ENCODE results near the gene TMEM89. TPM values are rescaled to one million over a fixed set of nuclear protein-coding genes. Genes with fewer than 3 reads are reported as not detected.

TMEM89 gene
- total and polyA plus RNA-seq, 2 of the 13 experiments (the other 11 are each of a cell fraction or from before 2014, with no cell fraction given): 0.31 to 0.59 TPM

DNA sequence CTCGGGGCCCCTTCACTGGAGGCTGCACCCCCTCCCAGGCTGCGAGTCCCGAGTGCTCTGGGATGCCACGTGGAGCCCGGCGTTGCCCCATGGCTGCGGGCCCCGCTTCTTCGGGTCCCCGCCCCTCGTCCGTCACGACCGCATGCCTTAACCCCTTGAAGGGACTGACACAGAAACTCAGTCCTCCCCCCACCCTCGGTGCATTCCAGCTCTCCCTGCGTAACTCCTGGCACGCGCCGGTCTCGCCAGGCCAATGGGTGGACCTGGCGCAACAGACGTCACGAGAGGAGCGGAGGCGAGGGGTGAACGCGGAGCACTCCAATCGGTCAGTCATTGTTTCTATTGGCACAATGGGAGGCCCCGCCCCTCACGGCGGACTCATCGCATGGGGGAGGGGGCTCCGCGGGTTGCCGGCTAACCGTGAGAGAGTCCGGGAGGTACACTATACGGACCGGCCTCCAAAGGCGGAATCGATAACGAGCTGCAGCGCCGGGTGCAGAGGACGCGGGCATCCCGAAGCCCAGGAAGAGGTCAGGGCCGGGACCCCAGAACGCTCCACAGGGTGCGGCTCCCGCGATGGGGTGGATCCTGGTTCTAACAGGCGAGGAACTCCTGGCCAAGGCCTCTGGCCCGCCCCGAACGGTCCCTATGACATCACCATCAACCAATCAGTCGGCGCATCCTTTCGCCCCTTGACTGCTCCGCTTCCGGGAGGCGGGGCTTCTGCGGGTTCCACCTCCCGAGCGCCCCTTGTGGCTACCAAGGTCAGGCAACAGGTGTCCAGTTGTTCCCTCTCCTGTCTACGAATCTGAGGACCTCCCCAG is 42.1 kb upstream of the TMEM89 start (continued):
- TF ChIP-seq ZBTB39 (CRISPR knock-in tag; IDR thresholded peaks at IDR 0.05): 0 out of 2 replicates have a peak, but pooled peaks have one; percentile 42
- no peak for TF ChIP-seq ZSCAN30 (CRISPR knock-in tag; IDR thresholded peaks at IDR 0.05)
- TF ChIP-seq CHD4 (IDR thresholded peaks at IDR 0.05; ENCODE audit: borderline replicate concordance, low read length): peak; percentile 39; the same call in 1 of the 2 replicates
- TF ChIP-seq ZFAT (CRISPR knock-in tag; conservative IDR thresholded peaks at IDR 0.05): no peak
- peak; percentile 65 for TF ChIP-seq ZFY (CRISPR knock-in tag; IDR thresholded peaks at IDR 0.05)
- TF ChIP-seq ZNF598 (CRISPR knock-in tag; IDR thresholded peaks at IDR 0.05; ENCODE audit: borderline replicate concordance): peak; percentile 88; the same call in 1 of the 2 replicates
- peak; percentile 73; the same call in 1 of the 2 replicates for TF ChIP-seq FOXJ3 (CRISPR knock-in tag; IDR thresholded peaks at IDR 0.05; ENCODE audit: borderline replicate concordance)
- 0 out of 2 replicates have a peak, but pooled peaks have one; percentile 64 for TF ChIP-seq ZC3H4 (CRISPR knock-in tag; IDR thresholded peaks at IDR 0.05; ENCODE audit: borderline replicate concordance)
- 0 out of 2 replicates have a peak, but pooled peaks have one; percentile 14 for TF ChIP-seq FOXA3 (CRISPR knock-in tag; IDR thresholded peaks at IDR 0.05)
- TF ChIP-seq CREB3 (CRISPR knock-in tag; IDR thresholded peaks at IDR 0.05): peak; percentile 69; the same call in 1 of the 2 replicates
- no peak for TF ChIP-seq RFX3 (CRISPR knock-in tag; IDR thresholded peaks at IDR 0.05)
- peak; percentile 91 for TF ChIP-seq POLR2G (IDR thresholded peaks at IDR 0.05; ENCODE audit: low read depth, low read length)
- peak; percentile 81 for TF ChIP-seq ZNF772 (CRISPR knock-in tag; IDR thresholded peaks at IDR 0.05)
- no peak for TF ChIP-seq ZNF207 (IDR thresholded peaks at IDR 0.05; ENCODE audit: borderline replicate concordance)
- TF ChIP-seq KDM5A (IDR thresholded peaks at IDR 0.05; ENCODE audit: borderline replicate concordance, low read length): peak; percentile 57; the same call in 1 of the 2 replicates
- no peak for TF ChIP-seq LBX2 (CRISPR knock-in tag; IDR thresholded peaks at IDR 0.05; ENCODE audit: borderline replicate concordance)
- TF ChIP-seq, protein P1, sequence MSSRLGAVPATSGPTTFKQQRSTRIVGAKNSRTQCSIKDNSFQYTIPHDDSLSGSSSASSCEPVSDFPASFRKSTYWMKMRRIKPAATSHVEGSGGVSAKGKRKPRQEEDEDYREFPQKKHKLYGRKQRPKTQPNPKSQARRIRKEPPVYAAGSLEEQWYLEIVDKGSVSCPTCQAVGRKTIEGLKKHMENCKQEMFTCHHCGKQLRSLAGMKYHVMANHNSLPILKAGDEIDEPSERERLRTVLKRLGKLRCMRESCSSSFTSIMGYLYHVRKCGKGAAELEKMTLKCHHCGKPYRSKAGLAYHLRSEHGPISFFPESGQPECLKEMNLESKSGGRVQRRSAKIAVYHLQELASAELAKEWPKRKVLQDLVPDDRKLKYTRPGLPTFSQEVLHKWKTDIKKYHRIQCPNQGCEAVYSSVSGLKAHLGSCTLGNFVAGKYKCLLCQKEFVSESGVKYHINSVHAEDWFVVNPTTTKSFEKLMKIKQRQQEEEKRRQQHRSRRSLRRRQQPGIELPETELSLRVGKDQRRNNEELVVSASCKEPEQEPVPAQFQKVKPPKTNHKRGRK (CRISPR knock-in tag; IDR thresholded peaks at IDR 0.05): no peak
- peak; percentile 45; the same call in 1 of the 2 replicates for TF ChIP-seq TOPORS (CRISPR knock-in tag; IDR thresholded peaks at IDR 0.05)
- no peak for TF ChIP-seq ZNF251 (CRISPR knock-in tag; IDR thresholded peaks at IDR 0.05)
- peak; percentile 58 for TF ChIP-seq POLR2AphosphoS5 (IDR thresholded peaks at IDR 0.05; ENCODE audit: low read depth, low read length)
- TF ChIP-seq ZNF792 (CRISPR knock-in tag; IDR thresholded peaks at IDR 0.05): peak; percentile 73; the same call in 1 of the 2 replicates
- TF ChIP-seq MYNN (CRISPR knock-in tag; IDR thresholded peaks at IDR 0.05; ENCODE audit: low read depth): no peak
- TF ChIP-seq KDM2A (CRISPR knock-in tag; IDR thresholded peaks at IDR 0.05; ENCODE audit: borderline replicate concordance, low read depth): peak; percentile 99
- TF ChIP-seq THAP11 (CRISPR knock-in tag; IDR thresholded peaks at IDR 0.05): peak; percentile 71
- no peak for TF ChIP-seq RBAK (CRISPR knock-in tag; IDR thresholded peaks at IDR 0.05)
- peak; percentile 79; the same call in 1 of the 2 replicates for TF ChIP-seq ZBTB21 (CRISPR knock-in tag; IDR thresholded peaks at IDR 0.05)
